ENCODE data around the gene BCAN.

- TF ChIP-seq CTCF (IDR thresholded peaks at IDR 0.05; ENCODE audit: low read depth, low read length, poor library complexity, severe bottlenecking) (no peak), EZH2phosphoT487 (IDR thresholded peaks at IDR 0.05; ENCODE audit: borderline replicate concordance, low read length) (no peak)
Observed at GRCh38 chr1:156692925-156693847, 51.3 kb downstream of the BCAN start.
